Esophagus squamous epithelium (tissue), 5 donors: Measurements from ENCODE around the gene KCNMB1. TPM values are rescaled to one million over a fixed set of nuclear protein-coding genes. Genes with fewer than 3 reads are reported as not detected.
"Not testable (repeated sequence)": the region's sequence is repeated elsewhere in the genome, so short reads cannot be mapped to it uniquely, and the experiment has no call there.

Source experiments
- DNase-seq: peaks from one replicate; lab custom pipeline; 2025; lab: John Stamatoyannopoulos, UW
- H3K27ac ChIP-seq, 4 donors: fragments of 200-600 bp; sonication (generic); one replicate each; pipeline ENCODE4 v1.5.1; 2016 to 2019; ENCODE audit warnings: mild to moderate bottlenecking in 1 of 4
- H3K27me3 ChIP-seq, 4 donors: fragments of 200-600 bp; sonication (generic); 1 replicate in 3 of 4; 2 replicates in 1 of 4; pipeline versions ENCODE4 v1.5.1 to v1.6.0; 2017 to 2021; ENCODE audit warnings: antibody characterized with exemption in 1 of 4
- H3K36me3 ChIP-seq, 3 donors: fragments of 200-600 bp; sonication (generic); one replicate each; pipeline ENCODE4 v1.5.1; 2016 to 2019
- H3K4me1 ChIP-seq, 3 donors: fragments of 200-600 bp; sonication (generic); one replicate each; pipeline ENCODE4 v1.5.1; 2017 to 2019
- H3K4me3 ChIP-seq, 4 donors: fragments of 200-600 bp; sonication (generic); 1 replicate in 3 of 4; 2 replicates in 1 of 4; pipeline ENCODE4 v1.5.1; 2016 to 2019; ENCODE audit warnings: mild to moderate bottlenecking in 2 of 4, moderate library complexity in 1 of 4
- H3K9me3 ChIP-seq, 3 donors: fragments of 200-600 bp; sonication (generic); one replicate each; pipeline ENCODE4 v1.5.1; 2016 to 2019
- POLR2A ChIP-seq, 4 donors: fragments of 450-650 bp; IDR thresholded peaks; one replicate each; pipeline ENCODE4 v1.6.1; 2017; ENCODE audit warnings: antibody characterized with exemption in 4 of 4, mild to moderate bottlenecking in 4 of 4, moderate library complexity in 3 of 4
- WGBS, 2 donors: methylation state at CpG; one replicate each; pipeline ENCODE4 v1.1.5; 2018; 5-methylcytosine and 5-hydroxymethylcytosine counted together
- intact Hi-C: fragments of 100-400 bp; cut with DNase I; formaldehyde crosslinking; loops from one replicate; pipeline ENCODE4 v1.15.0; 2022
- total RNA-seq, 4 donors: library from RNA; depleted of rRNA; stranded (reverse); fragments of >200 nt; gene quantifications; one replicate each; pipeline ENCODE4 v1.1.0, GENCODE V29; 2016
- TF ChIP-seq, protein P1 (sequence below), 6 experiments: fragments of 450-650 bp in 4 of 6; fragments of 200-600 bp in 2 of 6; sonication (generic) in 2 of 6; IDR thresholded peaks; one replicate each; pipeline ENCODE4 v1.5.1; 2016 to 2019; ENCODE audit warnings: antibody characterized with exemption in 6 of 6, mild to moderate bottlenecking in 4 of 6, moderate library complexity in 4 of 6
- donor health status: DM: yes; HTN: yes; CAD: no.

Gene KCNMB1
- total RNA-seq, 4 donors from 2014 or later, result 0.38 to 9.3 (median 2.4) TPM

DNA sequence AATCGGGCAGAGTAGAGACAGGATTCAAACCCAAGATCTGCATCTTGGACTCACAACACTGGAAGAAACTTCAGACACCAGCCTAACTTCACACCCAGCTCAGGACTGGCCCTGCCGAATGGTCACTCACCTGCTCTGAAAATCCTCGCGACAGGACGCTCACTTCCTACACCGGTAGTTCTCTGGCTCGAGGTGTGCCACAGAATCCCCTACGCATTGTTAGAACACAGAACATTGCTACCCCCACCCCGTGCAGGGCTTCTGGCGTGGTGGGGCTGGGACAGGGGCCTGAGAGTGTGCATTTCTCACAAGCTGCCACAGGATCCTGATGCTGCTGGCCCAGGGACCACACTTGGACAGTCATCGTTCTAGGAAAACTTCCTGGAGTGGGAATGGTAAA, 12.1 kb downstream of the KCNMB1 start:
- Histone ChIP-seq H3K27ac (no peak overlapping the region), H3K36me3 (no peaks in the 10 kb centered on the region), H3K9me3 (no peaks in the 10 kb centered on the region), H3K4me1 (peaks cover 0 to 8% (median 0%) of the 10 kb centered on the region in 3 donors), H3K4me3 (no peak overlapping the region), H3K27me3 (no peaks in the 10 kb centered on the region)
- no peak for DNase-seq
- intact Hi-C loops, result no loop called here
- TF ChIP-seq, protein P1, sequence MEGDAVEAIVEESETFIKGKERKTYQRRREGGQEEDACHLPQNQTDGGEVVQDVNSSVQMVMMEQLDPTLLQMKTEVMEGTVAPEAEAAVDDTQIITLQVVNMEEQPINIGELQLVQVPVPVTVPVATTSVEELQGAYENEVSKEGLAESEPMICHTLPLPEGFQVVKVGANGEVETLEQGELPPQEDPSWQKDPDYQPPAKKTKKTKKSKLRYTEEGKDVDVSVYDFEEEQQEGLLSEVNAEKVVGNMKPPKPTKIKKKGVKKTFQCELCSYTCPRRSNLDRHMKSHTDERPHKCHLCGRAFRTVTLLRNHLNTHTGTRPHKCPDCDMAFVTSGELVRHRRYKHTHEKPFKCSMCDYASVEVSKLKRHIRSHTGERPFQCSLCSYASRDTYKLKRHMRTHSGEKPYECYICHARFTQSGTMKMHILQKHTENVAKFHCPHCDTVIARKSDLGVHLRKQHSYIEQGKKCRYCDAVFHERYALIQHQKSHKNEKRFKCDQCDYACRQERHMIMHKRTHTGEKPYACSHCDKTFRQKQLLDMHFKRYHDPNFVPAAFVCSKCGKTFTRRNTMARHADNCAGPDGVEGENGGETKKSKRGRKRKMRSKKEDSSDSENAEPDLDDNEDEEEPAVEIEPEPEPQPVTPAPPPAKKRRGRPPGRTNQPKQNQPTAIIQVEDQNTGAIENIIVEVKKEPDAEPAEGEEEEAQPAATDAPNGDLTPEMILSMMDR (IDR thresholded peaks at IDR 0.05), result no peak
- TF ChIP-seq POLR2A (IDR thresholded peaks at IDR 0.05), result no peak
- WGBS, 2 donors, result 92 to 98% methylated on average over 8 to 11 of the region's 11 CpGs

GRCh38 chr5:170376526-170376925, 12.6 kb downstream of the KCNMB1 start:
- H3K4me3 ChIP-seq, H3K4me1 ChIP-seq, H3K9me3 ChIP-seq, DNase-seq, H3K27ac ChIP-seq, H3K36me3 ChIP-seq, H3K27me3 ChIP-seq, intact Hi-C loops: not testable (repeated sequence)
- WGBS, 2 donors, result 87 to 95% methylated on average over 3 of the region's 3 CpGs

DNA sequence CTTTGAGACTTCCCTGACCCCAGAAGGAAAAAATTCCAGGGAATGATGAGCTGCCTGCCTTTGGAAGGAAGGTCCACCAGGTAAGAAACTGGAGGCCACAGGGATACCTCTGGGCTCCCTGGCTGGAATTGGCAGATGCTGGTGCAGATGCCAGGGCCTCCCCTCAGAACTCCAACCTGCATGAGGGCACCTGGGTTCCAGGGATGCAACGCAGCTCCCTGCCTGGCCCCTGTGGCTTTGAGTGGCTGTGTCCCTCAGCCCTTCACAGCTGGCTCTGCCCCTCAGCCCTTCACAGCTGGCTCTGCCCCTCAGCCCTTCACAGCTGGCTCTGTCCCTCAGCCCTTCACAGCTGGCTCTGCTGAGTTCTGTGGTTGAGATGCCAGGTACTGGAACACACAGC, 13.9 kb downstream of the KCNMB1 start:
- no peak overlapping the region for H3K4me3 ChIP-seq
- peaks cover 0 to 5% (median 0%) of the 10 kb centered on the region in 4 donors for H3K27me3 ChIP-seq
- DNase-seq, result no peak
- TF ChIP-seq POLR2A (IDR thresholded peaks at IDR 0.05), result no peak
- TF ChIP-seq, protein P1 (IDR thresholded peaks at IDR 0.05), result no peak
- no peak overlapping the region for H3K27ac ChIP-seq
- intact Hi-C loops, result no loop called here
- peaks cover 0 to 4% (median 0%) of the 10 kb centered on the region in 3 donors for H3K4me1 ChIP-seq
- no peaks in the 10 kb centered on the region for H3K36me3 ChIP-seq
- WGBS, 2 donors, result 57 to 83% methylated on average over 1 of the region's 1 CpG
- no peaks in the 10 kb centered on the region for H3K9me3 ChIP-seq

DNA sequence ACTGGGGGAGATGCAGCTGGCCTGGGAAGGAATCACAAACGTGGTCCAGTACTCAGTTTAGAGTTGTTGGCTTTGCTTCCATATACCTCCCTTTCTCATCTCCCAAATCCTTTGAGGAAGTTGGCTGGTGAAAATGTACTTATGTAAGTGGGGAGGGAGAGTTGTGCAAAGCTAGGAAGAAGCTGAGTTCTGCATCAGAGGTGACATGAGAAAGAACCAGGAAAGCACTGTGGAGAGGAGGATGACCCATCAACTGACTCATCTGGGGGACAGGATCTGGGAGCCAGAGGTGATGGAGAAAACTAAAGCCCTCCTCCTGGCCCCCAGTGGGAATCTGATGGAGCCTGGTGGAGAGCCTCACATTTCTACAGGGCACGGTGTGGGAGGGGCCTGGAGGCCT, 16.2 kb downstream of the KCNMB1 start:
- intact Hi-C loops, result no loop called here
- Histone ChIP-seq H3K4me3 (no peak overlapping the region), H3K4me1 (no peaks in the 10 kb centered on the region), H3K9me3 (no peaks in the 10 kb centered on the region), H3K27ac (no peak overlapping the region), H3K27me3 (peaks cover 0 to 5% (median 0%) of the 10 kb centered on the region in 4 donors), H3K36me3 (no peaks in the 10 kb centered on the region)
- 46 to 54% methylated on average over 2 of the region's 2 CpGs for WGBS, 2 donors
- DNase-seq, result no peak
- TF ChIP-seq, protein P1 (IDR thresholded peaks at IDR 0.05), result no peak
- TF ChIP-seq POLR2A (IDR thresholded peaks at IDR 0.05), result no peak

DNA sequence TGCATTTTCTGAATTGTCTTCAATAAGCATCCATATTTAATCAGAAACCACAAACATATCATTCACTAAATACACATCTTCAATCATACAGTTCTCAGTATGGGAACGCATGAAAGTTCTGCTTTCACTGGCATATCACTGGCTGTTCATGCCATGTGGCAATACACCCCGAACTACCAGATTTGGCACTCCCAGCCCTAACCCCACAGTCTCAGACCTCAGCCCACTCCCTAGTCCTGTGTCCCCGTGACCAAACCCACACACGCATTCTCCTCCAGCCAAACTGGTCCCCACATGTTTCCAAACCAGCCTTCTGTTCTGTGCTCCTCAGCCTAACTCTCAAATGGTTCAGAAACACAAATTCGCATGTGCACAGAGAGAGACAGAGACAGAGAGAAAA, 20.6 kb downstream of the KCNMB1 start:
- TF ChIP-seq, protein P1 (IDR thresholded peaks at IDR 0.05), result no peak
- TF ChIP-seq POLR2A (IDR thresholded peaks at IDR 0.05), result no peak
- WGBS, 2 donors, result 76 to 83% methylated on average over 5 of the region's 5 CpGs
- no peak for DNase-seq
- intact Hi-C loops, result no loop called here
- Histone ChIP-seq H3K36me3 (no peaks in the 10 kb centered on the region), H3K27ac (no peak overlapping the region), H3K4me1 (no peaks in the 10 kb centered on the region), H3K27me3 (peaks cover 0 to 5% (median 0%) of the 10 kb centered on the region in 4 donors), H3K9me3 (no peaks in the 10 kb centered on the region), H3K4me3 (no peak overlapping the region)

GRCh38 chr5:170366276-170366675, 22.9 kb downstream of the KCNMB1 start:
- TF ChIP-seq POLR2A (IDR thresholded peaks at IDR 0.05), result no peak
- TF ChIP-seq, protein P1 (IDR thresholded peaks at IDR 0.05), result no peak
- no peak overlapping the region for H3K27ac ChIP-seq
- H3K36me3 ChIP-seq, result no peaks in the 10 kb centered on the region
- H3K4me1 ChIP-seq, result peaks cover 0 to 12% (median 0%) of the 10 kb centered on the region in 3 donors
- no peaks in the 10 kb centered on the region for H3K9me3 ChIP-seq
- intact Hi-C loops, result no loop called here
- no peak for DNase-seq
- WGBS, 2 donors, result 92 to 95% methylated on average over 3 of the region's 3 CpGs
- peaks cover 0 to 3% (median 0%) of the 10 kb centered on the region in 4 donors for H3K27me3 ChIP-seq
- H3K4me3 ChIP-seq, result no peak overlapping the region
